ENCODE measurements around the gene FAM83C.

Gene FAM83C

DNA sequence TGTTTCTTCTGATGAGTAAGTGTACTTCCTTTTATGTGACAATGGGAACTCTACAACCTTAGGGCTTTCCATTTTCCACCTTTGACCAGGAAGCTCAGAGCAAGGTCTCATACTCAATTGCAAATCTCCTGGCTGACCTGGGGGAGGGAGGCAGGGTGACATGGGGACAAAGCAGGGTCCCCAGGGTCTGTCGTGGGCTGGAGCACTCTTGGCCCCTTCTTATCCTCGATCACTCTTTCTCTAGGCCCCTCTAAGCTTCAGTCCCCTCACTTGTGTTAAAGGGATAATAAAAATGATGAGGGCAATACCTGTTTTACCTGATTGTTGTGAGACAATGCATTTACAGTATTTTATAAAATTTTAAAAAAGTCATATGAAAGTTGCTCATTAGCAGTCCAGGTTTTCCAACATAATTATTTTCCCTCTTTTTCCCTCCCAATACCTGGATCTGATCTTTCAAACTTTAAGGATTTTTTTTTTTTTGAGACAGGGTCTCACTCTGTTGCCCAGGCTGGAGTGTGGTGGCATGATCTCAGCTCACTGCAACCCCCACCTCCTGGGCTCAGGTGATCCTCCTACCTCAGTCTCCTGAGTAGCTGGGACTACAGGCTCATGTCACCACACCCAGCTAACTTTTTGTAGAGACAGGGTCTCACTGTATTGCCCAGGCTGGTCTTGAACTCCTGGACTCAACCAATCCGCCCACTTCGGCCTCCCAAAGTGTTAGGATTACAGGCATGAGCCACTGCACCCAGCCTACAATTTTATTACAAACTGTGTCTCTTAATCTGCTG is 8.4 kb upstream of the FAM83C start:
- Histone ChIP-seq H3K4me3 (ENCODE audit: low read length) (no peak overlapping the region), H3K36me3 (replicated peaks; ENCODE audit: insufficient read depth, low read length) (no peaks in the 10 kb centered on the region), H3K9ac (ENCODE audit: low read length) (no peak overlapping the region), H3K27ac (ENCODE audit: low read length) (no peak overlapping the region), H3K9me2 (replicated peaks; ENCODE audit: insufficient read depth, low read length) (no peaks in the 10 kb centered on the region), H4K20me1 (ENCODE audit: insufficient read depth, low read length) (no peaks in the 10 kb centered on the region), H3K4me1 (ENCODE audit: low read length) (no peaks in the 10 kb centered on the region; the same call in 1 of the 2 replicates), H3K27me3 (replicated peaks; ENCODE audit: insufficient read depth, low read length) (peaks cover 9% of the 10 kb centered on the region), H2AFZ (ENCODE audit: low read length) (no peak overlapping the region), H3K79me2 (ENCODE audit: low read length) (no peaks in the 10 kb centered on the region), H3K4me2 (ENCODE audit: low read depth, low read length) (no peak overlapping the region), H3K9me3 (replicated peaks; ENCODE audit: insufficient read depth, low read length) (no peaks in the 10 kb centered on the region), H3F3A (ENCODE audit: insufficient read depth, low read length) (no peaks in the 10 kb centered on the region)
- TF ChIP-seq EZH2phosphoT487 (IDR thresholded peaks at IDR 0.05; ENCODE audit: low read length) (no peak), EZH2 (optimal IDR thresholded peaks at IDR 0.05; ENCODE audit: low read depth, low read length) (no peak)
- TF ChIP-seq, protein P1, sequence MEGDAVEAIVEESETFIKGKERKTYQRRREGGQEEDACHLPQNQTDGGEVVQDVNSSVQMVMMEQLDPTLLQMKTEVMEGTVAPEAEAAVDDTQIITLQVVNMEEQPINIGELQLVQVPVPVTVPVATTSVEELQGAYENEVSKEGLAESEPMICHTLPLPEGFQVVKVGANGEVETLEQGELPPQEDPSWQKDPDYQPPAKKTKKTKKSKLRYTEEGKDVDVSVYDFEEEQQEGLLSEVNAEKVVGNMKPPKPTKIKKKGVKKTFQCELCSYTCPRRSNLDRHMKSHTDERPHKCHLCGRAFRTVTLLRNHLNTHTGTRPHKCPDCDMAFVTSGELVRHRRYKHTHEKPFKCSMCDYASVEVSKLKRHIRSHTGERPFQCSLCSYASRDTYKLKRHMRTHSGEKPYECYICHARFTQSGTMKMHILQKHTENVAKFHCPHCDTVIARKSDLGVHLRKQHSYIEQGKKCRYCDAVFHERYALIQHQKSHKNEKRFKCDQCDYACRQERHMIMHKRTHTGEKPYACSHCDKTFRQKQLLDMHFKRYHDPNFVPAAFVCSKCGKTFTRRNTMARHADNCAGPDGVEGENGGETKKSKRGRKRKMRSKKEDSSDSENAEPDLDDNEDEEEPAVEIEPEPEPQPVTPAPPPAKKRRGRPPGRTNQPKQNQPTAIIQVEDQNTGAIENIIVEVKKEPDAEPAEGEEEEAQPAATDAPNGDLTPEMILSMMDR (IDR thresholded peaks at IDR 0.05; ENCODE audit: low read length), result no peak
- no peak for DNase-seq

DNA sequence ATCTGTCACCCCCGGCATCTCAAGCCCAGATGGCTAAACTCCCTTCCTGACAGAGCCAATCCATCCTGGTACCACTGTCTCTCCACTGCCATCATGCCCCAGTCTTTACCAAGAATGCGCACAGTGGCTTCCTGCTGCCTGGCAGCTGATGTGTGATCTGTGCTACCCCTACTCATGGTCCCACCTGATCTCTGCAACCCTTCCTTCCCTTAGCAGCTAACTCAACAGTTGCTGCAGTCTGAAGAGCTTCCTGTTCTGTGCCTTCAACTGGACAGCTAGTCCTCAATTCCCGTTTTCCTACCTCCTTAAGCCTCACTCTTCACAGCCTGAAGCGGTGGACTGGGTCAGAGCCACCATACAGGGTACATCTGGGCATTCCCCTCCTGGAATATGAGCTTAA is 7.6 kb upstream of the FAM83C start:
- DNase-seq, result no peak
- H3K4me2 ChIP-seq (ENCODE audit: low read depth, low read length), result no peak overlapping the region

GRCh38 chr20:35298264-35298663 is 6.0 kb upstream of the FAM83C start:
- Histone ChIP-seq H3K4me3 (ENCODE audit: low read length) (no peak overlapping the region), H3K27ac (ENCODE audit: low read length) (no peak overlapping the region), H3K9me2 (replicated peaks; ENCODE audit: insufficient read depth, low read length) (no peaks in the 10 kb centered on the region), H3K79me2 (ENCODE audit: low read length) (no peaks in the 10 kb centered on the region), H2AFZ (ENCODE audit: low read length) (no peak overlapping the region), H3F3A (ENCODE audit: insufficient read depth, low read length) (no peaks in the 10 kb centered on the region), H3K4me1 (ENCODE audit: low read length) (no peaks in the 10 kb centered on the region), H3K27me3 (replicated peaks; ENCODE audit: insufficient read depth, low read length) (peaks cover 31% of the 10 kb centered on the region), H3K9me3 (replicated peaks; ENCODE audit: insufficient read depth, low read length) (no peaks in the 10 kb centered on the region), H3K9ac (ENCODE audit: low read length) (no peak overlapping the region), H4K20me1 (ENCODE audit: insufficient read depth, low read length) (no peaks in the 10 kb centered on the region), H3K36me3 (replicated peaks; ENCODE audit: insufficient read depth, low read length) (no peaks in the 10 kb centered on the region), H3K4me2 (ENCODE audit: low read depth, low read length) (no peak overlapping the region)
- no peak for DNase-seq
- TF ChIP-seq, protein P1 (IDR thresholded peaks at IDR 0.05; ENCODE audit: low read length), result no peak
- TF ChIP-seq EZH2phosphoT487 (IDR thresholded peaks at IDR 0.05; ENCODE audit: low read length) (no peak), EZH2 (optimal IDR thresholded peaks at IDR 0.05; ENCODE audit: low read depth, low read length) (no peak)

More for the DNA sequence above, 7.6 kb upstream of the FAM83C start:
- H3K4me1 ChIP-seq (ENCODE audit: low read length), result no peaks in the 10 kb centered on the region; the same call in 1 of the 2 replicates
- no peak overlapping the region for H3K27ac ChIP-seq (ENCODE audit: low read length)
- no peaks in the 10 kb centered on the region for H3K79me2 ChIP-seq (ENCODE audit: low read length)
- H4K20me1 ChIP-seq (ENCODE audit: insufficient read depth, low read length), result no peaks in the 10 kb centered on the region
- H3K27me3 ChIP-seq (replicated peaks; ENCODE audit: insufficient read depth, low read length), result peaks cover 18% of the 10 kb centered on the region
- no peaks in the 10 kb centered on the region for H3K9me2 ChIP-seq (replicated peaks; ENCODE audit: insufficient read depth, low read length)
- no peaks in the 10 kb centered on the region for H3K36me3 ChIP-seq (replicated peaks; ENCODE audit: insufficient read depth, low read length)
- H3F3A ChIP-seq (ENCODE audit: insufficient read depth, low read length), result no peaks in the 10 kb centered on the region
- no peak overlapping the region for H2AFZ ChIP-seq (ENCODE audit: low read length)
- H3K9me3 ChIP-seq (replicated peaks; ENCODE audit: insufficient read depth, low read length), result no peaks in the 10 kb centered on the region
- TF ChIP-seq, protein P1 (IDR thresholded peaks at IDR 0.05; ENCODE audit: low read length), result no peak
- no peak for TF ChIP-seq EZH2 (optimal IDR thresholded peaks at IDR 0.05; ENCODE audit: low read depth, low read length)
- no peak for TF ChIP-seq EZH2phosphoT487 (IDR thresholded peaks at IDR 0.05; ENCODE audit: low read length)
- H3K9ac ChIP-seq (ENCODE audit: low read length), result no peak overlapping the region
- H3K4me3 ChIP-seq (ENCODE audit: low read length), result no peak overlapping the region

Measured in MM.1S (cell line).